Body of pancreas (tissue), 4 donors: ENCODE results near the gene HES4.

ENCODE experiments used
- CTCF ChIP-seq, 7 experiments: fragments of 450-650 bp in 4 of 7; fragments of 200-600 bp in 3 of 7; sonication (generic) in 3 of 7; IDR thresholded peaks; one replicate each; pipeline ENCODE4 v1.5.1; 2016 to 2019; ENCODE audit warnings: antibody characterized with exemption in 7 of 7
- POLR2A ChIP-seq, 3 donors: fragments of 450-650 bp; IDR thresholded peaks; one replicate each; pipeline ENCODE4 v1.6.1; 2016; ENCODE audit warnings: antibody characterized with exemption in 3 of 3, mild to moderate bottlenecking in 2 of 3

GRCh38 chr1:1048765-1049164, 48.9 kb upstream of the HES4 start:
- no peak for TF ChIP-seq CTCF (IDR thresholded peaks at IDR 0.05)
- no peak for TF ChIP-seq POLR2A (IDR thresholded peaks at IDR 0.05)
